OCI-LY7 (cell line): Measurements from ENCODE around the gene C5orf24. TPM values are rescaled to one million over a fixed set of nuclear protein-coding genes. Genes with fewer than 3 reads are reported as not detected.
"Not testable (repeated sequence)": the region's sequence is repeated elsewhere in the genome, so short reads cannot be mapped to it uniquely, and the experiment has no call there.

Source experiments
- BruUV-seq: library from RNA; stranded (reverse); fragments of 400-500 nt; replicated peaks from 2 replicates; lab custom pipeline; 2021; lab: Mats Ljungman, UMichigan
- CTCF ChIA-PET: fragments of 300-600 bp; sonication (Branson Sonifier 250); formaldehyde crosslinking; loops from one replicate; lab custom pipeline; 2022; ENCODE audit warnings: antibody characterized with exemption; ENCODE audit not compliant: unreplicated experiment; lab: Charles Lee
- POLR2A ChIA-PET: fragments of 300-600 bp; sonication (Branson Sonifier 250); formaldehyde crosslinking; loops from one replicate; lab custom pipeline; 2022; ENCODE audit warnings: antibody characterized with exemption; lab: Charles Lee
- DNase-seq: peaks from one replicate; pipeline ENCODE4 v3.0.0-alpha.2; 2015; ENCODE audit warnings: low spot score
- H2AFZ ChIP-seq: fragments of 200-600 bp; sonication (generic), shearing (Covaris generic); 2 replicates; pipeline ENCODE4 v1.6.1; 2014; ENCODE audit warnings: mild to moderate bottlenecking, antibody characterized with exemption, low read length, moderate library complexity
- H3K27ac ChIP-seq: fragments of 200-600 bp; sonication (generic); 2 replicates; pipeline ENCODE4 v1.5.1; 2014; ENCODE audit warnings: mixed run types, low read depth, mild to moderate bottlenecking, moderate library complexity, low read length, inconsistent platforms; ENCODE audit not compliant: poor library complexity, severe bottlenecking
- H3K36me3 ChIP-seq: fragments of 200-600 bp; sonication (generic); 2 replicates; pipeline ENCODE4 v1.6.1; 2014; ENCODE audit warnings: mild to moderate bottlenecking, antibody characterized with exemption, low read length, moderate library complexity, mixed read lengths; ENCODE audit not compliant: insufficient read depth
- H3K4me1 ChIP-seq: fragments of 200-600 bp; sonication (generic); 2 replicates; pipeline ENCODE4 v1.5.1; 2014; ENCODE audit warnings: mild to moderate bottlenecking, low read length; ENCODE audit not compliant: insufficient read depth, poor library complexity, severe bottlenecking
- H3K4me2 ChIP-seq: fragments of 200-600 bp; sonication (generic); 2 replicates; pipeline ENCODE4 v1.6.1; 2014; ENCODE audit warnings: mild to moderate bottlenecking, low read length
- H3K4me3 ChIP-seq: fragments of 200-600 bp; sonication (generic); 2 replicates; pipeline ENCODE4 v1.5.1; 2014; ENCODE audit warnings: mild to moderate bottlenecking, low read depth, low read length; ENCODE audit not compliant: poor library complexity, severe bottlenecking
- H3K79me2 ChIP-seq: fragments of 200-600 bp; sonication (generic); 2 replicates; pipeline ENCODE4 v1.6.1; 2016; ENCODE audit warnings: low read depth, mild to moderate bottlenecking, low read length, moderate library complexity, mixed read lengths; ENCODE audit not compliant: insufficient read depth
- H3K9me2 ChIP-seq: fragments of 200-600 bp; sonication (generic); 2 replicates; pipeline ENCODE4 v1.6.1; 2016; ENCODE audit warnings: mild to moderate bottlenecking, low read length, mixed read lengths; ENCODE audit not compliant: insufficient read depth
- H3K9me3 ChIP-seq: fragments of 200-600 bp; sonication (generic); 2 replicates; pipeline ENCODE4 v1.6.1; 2014; ENCODE audit warnings: mild to moderate bottlenecking, mixed run types, low read length, mixed read lengths
- H4K20me1 ChIP-seq: fragments of 200-600 bp; sonication (generic); 2 replicates; pipeline ENCODE4 v1.6.1; 2014; ENCODE audit warnings: mild to moderate bottlenecking, antibody characterized with exemption, low read length, moderate library complexity, mixed read lengths; ENCODE audit not compliant: insufficient read depth
- EZH2phosphoT487 ChIP-seq: fragments of 200-600 bp; sonication (generic); IDR thresholded peaks from 2 replicates; pipeline ENCODE4 v1.6.1; 2018; ENCODE audit warnings: low read depth, borderline replicate concordance, mild to moderate bottlenecking, mixed run types, antibody characterized with exemption, low read length, moderate library complexity, mixed read lengths
- intact Hi-C: fragments of 100-400 bp; cut with micrococcal nuclease; formaldehyde crosslinking; loops from one replicate; pipeline ENCODE4 v1.10.0; 2022; ENCODE audit not compliant: unreplicated experiment
- total RNA-seq, 2 experiments: library from RNA; depleted of rRNA in 1 of 2; stranded (reverse); fragments of >200 nt in 1 of 2; shearing (Covaris generic) in 1 of 2; gene quantifications; 2 replicates each; pipeline ENCODE4 v1.2.3, GENCODE V29; 2014 to 2022
- TF ChIP-seq, protein P1 (sequence below): fragments of 200-600 bp; sonication (generic); conservative IDR thresholded peaks from 2 replicates; pipeline ENCODE4 v1.5.1; 2014; ENCODE audit warnings: mild to moderate bottlenecking, antibody characterized with exemption, low read length, moderate library complexity, mixed read lengths

Gene C5orf24
- total RNA-seq, 2 experiments from 2014 or later: 33.8 to 36.7 TPM

DNA sequence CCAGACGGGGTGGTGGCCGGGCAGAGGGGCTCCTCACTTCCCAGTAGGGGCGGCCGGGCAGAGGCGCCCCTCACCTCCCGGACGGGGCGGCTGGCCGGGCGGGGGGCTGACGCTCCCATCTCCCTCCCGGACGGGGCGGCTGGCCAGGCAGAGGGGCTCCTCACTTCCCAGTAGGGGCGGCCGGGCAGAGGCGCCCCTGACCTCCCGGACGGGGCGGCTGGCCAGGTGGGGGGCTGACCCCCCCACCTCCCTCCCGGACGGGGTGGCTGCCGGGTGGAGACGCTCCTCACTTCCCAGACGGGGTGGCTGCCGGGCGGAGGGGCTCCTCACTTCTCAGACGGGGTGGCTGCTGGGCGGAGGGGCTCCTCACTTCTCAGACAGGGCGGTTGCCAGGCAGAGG, 35.9 kb downstream of the C5orf24 start:
- CTCF ChIA-PET, H3K9me3 ChIP-seq, BruUV-seq, POLR2A ChIA-PET, H3K27ac ChIP-seq, H3K36me3 ChIP-seq, H3K4me3 ChIP-seq, intact Hi-C loops, H2AFZ ChIP-seq, H3K9me2 ChIP-seq, H4K20me1 ChIP-seq, DNase-seq, H3K4me2 ChIP-seq: not testable (repeated sequence)
- Histone ChIP-seq H3K4me1 (peaks cover 13% of the 10 kb centered on the region), H3K79me2 (peaks cover 19% of the 10 kb centered on the region)

- intact Hi-C loops: no loop called here
- CTCF ChIA-PET: no interaction called here
- POLR2A ChIA-PET: interaction anchor here (0.6 kb wide), 1 partner anchor 51 kb away, joined by 3 read pairs; no protein-coding TSS in a partner anchor
- peaks cover 40% of the 10 kb centered on the region for H3K36me3 ChIP-seq
- peaks cover 14% of the 10 kb centered on the region for H3K79me2 ChIP-seq
- H4K20me1 ChIP-seq: 0 out of 2 replicates have a peak, but pooled peaks cover 7% of the 10 kb centered on the region
- H3K9me2 ChIP-seq: no peaks in the 10 kb centered on the region
- H3K9me3 ChIP-seq: no peaks in the 10 kb centered on the region
- TF ChIP-seq, protein P1, sequence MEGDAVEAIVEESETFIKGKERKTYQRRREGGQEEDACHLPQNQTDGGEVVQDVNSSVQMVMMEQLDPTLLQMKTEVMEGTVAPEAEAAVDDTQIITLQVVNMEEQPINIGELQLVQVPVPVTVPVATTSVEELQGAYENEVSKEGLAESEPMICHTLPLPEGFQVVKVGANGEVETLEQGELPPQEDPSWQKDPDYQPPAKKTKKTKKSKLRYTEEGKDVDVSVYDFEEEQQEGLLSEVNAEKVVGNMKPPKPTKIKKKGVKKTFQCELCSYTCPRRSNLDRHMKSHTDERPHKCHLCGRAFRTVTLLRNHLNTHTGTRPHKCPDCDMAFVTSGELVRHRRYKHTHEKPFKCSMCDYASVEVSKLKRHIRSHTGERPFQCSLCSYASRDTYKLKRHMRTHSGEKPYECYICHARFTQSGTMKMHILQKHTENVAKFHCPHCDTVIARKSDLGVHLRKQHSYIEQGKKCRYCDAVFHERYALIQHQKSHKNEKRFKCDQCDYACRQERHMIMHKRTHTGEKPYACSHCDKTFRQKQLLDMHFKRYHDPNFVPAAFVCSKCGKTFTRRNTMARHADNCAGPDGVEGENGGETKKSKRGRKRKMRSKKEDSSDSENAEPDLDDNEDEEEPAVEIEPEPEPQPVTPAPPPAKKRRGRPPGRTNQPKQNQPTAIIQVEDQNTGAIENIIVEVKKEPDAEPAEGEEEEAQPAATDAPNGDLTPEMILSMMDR: no peak
- BruUV-seq: no TSS peak
- no peak for DNase-seq
- H3K4me3 ChIP-seq: no peak overlapping the region
- no peak overlapping the region for H3K4me2 ChIP-seq
- no peak overlapping the region for H2AFZ ChIP-seq
- H3K4me1 ChIP-seq: no peaks in the 10 kb centered on the region
- H3K27ac ChIP-seq: no peak overlapping the region
Observed at GRCh38 chr5:134887593-134888159, 41.9 kb downstream of the C5orf24 start.

DNA sequence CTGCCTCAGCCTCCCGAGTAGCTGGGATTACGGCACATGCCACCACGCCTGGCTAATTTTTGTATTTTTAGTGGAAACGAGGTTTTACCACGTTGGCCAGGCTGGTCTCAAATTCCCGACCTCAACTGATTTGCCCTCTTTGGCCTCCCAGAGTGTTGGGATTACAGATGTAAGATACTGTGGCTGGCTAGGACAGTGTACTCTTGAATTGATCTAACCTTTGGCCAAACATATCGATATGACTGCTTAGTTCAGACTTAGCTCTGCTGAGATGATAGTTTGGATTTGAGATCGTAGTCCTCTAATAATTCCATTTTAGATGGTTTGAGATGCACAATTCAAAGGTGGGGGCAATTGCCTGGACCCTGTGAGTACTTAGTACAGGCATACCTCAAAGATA, 43.6 kb downstream of the C5orf24 start:
- intact Hi-C loops: no loop called here
- Histone ChIP-seq H3K4me2 (no peak overlapping the region), H3K4me1 (no peaks in the 10 kb centered on the region), H3K79me2 (peaks cover 15% of the 10 kb centered on the region), H3K9me2 (no peaks in the 10 kb centered on the region), H2AFZ (no peak overlapping the region), H4K20me1 (0 out of 2 replicates have a peak, but pooled peaks cover 7% of the 10 kb centered on the region), H3K27ac (no peak overlapping the region), H3K9me3 (no peaks in the 10 kb centered on the region), H3K36me3 (peaks cover 47% of the 10 kb centered on the region), H3K4me3 (no peak overlapping the region)
- TF ChIP-seq, protein P1: no peak
- no peak for TF ChIP-seq EZH2phosphoT487
- BruUV-seq: no TSS peak
- ChIA-PET POLR2A (interaction anchor here (0.7 kb wide), 1 partner anchor 85 kb away, joined by 3 read pairs; no protein-coding TSS in a partner anchor), CTCF (no interaction called here)
- DNase-seq: no peak
